Esophagus muscularis mucosa (tissue), 3 donors: ENCODE data around the gene MMRN2.

ENCODE experiments used
- CTCF ChIP-seq, 3 experiments: fragments of 200-600 bp in 2 of 3; fragments of 450-650 bp in 1 of 3; sonication (generic) in 2 of 3; IDR thresholded peaks; one replicate each; pipeline ENCODE4 v1.5.1; 2017 to 2019; ENCODE audit warnings: antibody characterized with exemption in 3 of 3, mild to moderate bottlenecking in 2 of 3, moderate library complexity in 1 of 3
- POLR2A ChIP-seq: fragments of 450-650 bp; IDR thresholded peaks from one replicate; pipeline ENCODE4 v1.6.1; 2017; ENCODE audit warnings: antibody characterized with exemption, moderate library complexity, mild to moderate bottlenecking, low read depth
- POLR2AphosphoS5 ChIP-seq, 2 donors: sonication (generic); formaldehyde crosslinking; IDR thresholded peaks; one replicate each; pipeline ENCODE4 v1.6.1; 2017; ENCODE audit warnings: antibody characterized with exemption in 2 of 2

DNA sequence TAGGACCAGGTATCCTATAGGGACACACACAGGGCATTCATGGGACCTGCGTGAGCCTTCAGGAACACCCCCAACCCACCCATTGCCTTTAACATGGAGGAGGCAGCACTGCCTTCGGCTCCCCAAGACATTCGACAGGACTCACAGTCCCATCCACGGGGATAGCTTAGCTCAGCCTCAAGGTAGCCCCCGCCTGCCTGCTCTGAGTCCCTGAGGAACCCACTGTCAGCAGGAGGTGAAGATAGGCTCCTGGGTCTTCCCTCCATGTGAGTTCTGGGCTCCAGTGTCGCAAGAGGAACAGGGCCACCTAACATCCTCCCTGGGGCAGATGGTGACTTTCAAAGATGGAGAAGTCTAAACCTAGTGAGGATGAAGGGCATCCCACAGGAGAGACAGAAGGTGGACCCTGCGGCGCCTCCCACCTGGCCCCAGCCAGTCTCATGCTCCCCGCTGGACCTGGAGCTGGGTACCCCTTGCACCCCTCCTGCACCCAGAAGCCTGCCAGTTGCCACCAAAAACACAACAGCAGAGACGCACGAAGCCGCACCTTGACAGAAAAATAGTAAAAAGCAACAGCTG lies 6.0 kb upstream of the MMRN2 start:
- TF ChIP-seq CTCF (IDR thresholded peaks at IDR 0.05) (no peak), POLR2AphosphoS5 (IDR thresholded peaks at IDR 0.05) (no peak), POLR2A (no peak)
